ENCODE data around the gene SLC6A6. TPM values are rescaled to one million over a fixed set of nuclear protein-coding genes. Genes with fewer than 3 reads are reported as not detected.

The SLC6A6 gene
- total and polyA plus RNA-seq, 4 donors = 0.92 to 7.2 (median 2.9) TPM

- Histone ChIP-seq H3K27ac (ENCODE audit: low read depth in 1 of 2, low read length in 2 of 2) (no peak overlapping the region), H3K4me1 (ENCODE audit: control insufficient read depth in 4 of 4, insufficient read depth in 4 of 4, low read length in 3 of 4) (peaks cover 2 to 12% (median 7%) of the 10 kb centered on the region in 4 donors), H3K9me3 (ENCODE audit: control insufficient read depth in 4 of 4, low read length in 3 of 4) (no peaks in the 10 kb centered on the region), H3K9ac (ENCODE audit: low read depth in 1 of 2, low read length in 2 of 2) (no peak overlapping the region), H3K27me3 (ENCODE audit: control insufficient read depth in 4 of 4, insufficient read depth in 4 of 4, low read length in 3 of 4) (peaks cover 0 to 4% (median 2%) of the 10 kb centered on the region in 4 donors), H3K36me3 (ENCODE audit: control insufficient read depth in 4 of 4, insufficient read depth in 3 of 4, low read depth in 1 of 4, low read length in 3 of 4) (no peaks in the 10 kb centered on the region), H3K4me3 (ENCODE audit: low read depth in 1 of 3, low read length in 3 of 3) (no peak overlapping the region)
- TF ChIP-seq, protein P1, sequence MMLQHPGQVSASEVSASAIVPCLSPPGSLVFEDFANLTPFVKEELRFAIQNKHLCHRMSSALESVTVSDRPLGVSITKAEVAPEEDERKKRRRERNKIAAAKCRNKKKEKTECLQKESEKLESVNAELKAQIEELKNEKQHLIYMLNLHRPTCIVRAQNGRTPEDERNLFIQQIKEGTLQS (IDR thresholded peaks at IDR 0.05) = no peak
- TF ChIP-seq FOXA1 (IDR thresholded peaks at IDR 0.05) (no peak), HNF4A (conservative IDR thresholded peaks at IDR 0.05) (no peak)
- TF ChIP-seq, protein P2, sequence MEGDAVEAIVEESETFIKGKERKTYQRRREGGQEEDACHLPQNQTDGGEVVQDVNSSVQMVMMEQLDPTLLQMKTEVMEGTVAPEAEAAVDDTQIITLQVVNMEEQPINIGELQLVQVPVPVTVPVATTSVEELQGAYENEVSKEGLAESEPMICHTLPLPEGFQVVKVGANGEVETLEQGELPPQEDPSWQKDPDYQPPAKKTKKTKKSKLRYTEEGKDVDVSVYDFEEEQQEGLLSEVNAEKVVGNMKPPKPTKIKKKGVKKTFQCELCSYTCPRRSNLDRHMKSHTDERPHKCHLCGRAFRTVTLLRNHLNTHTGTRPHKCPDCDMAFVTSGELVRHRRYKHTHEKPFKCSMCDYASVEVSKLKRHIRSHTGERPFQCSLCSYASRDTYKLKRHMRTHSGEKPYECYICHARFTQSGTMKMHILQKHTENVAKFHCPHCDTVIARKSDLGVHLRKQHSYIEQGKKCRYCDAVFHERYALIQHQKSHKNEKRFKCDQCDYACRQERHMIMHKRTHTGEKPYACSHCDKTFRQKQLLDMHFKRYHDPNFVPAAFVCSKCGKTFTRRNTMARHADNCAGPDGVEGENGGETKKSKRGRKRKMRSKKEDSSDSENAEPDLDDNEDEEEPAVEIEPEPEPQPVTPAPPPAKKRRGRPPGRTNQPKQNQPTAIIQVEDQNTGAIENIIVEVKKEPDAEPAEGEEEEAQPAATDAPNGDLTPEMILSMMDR (IDR thresholded peaks at IDR 0.05; ENCODE audit: low read depth, low read length, missing input control) = no peak
- 92% methylated on average over 10 of the region's 10 CpGs for WGBS
- no peak for DNase-seq (ENCODE audit: low spot score)
Measured at GRCh38 chr3:14368146-14368545, 34.3 kb upstream of the SLC6A6 start.

DNA sequence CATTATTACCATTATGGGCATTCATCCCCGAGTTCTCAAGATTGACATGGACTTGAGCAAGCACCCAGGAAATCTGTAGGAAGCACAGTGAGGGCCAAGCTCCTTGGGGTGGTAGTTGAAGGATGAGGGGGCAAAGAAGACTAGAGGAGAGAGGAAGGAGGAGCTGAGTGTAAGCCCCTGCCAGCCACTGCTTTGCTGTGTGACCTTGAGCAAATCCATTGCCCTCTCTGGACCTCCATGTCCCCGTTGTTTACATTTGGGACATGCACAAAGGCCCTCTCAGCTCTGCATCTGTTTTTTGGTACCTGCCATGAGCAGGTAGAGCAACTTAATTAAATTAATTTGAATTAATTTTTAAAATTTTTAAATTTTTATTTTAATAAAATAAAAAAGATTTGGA lies 33.5 kb upstream of the SLC6A6 start:
- no peak overlapping the region for H3K9ac ChIP-seq (ENCODE audit: low read depth in 1 of 2, low read length in 2 of 2)
- H3K4me1 ChIP-seq (ENCODE audit: control insufficient read depth in 4 of 4, insufficient read depth in 4 of 4, low read length in 3 of 4) = peaks cover 2 to 12% (median 7%) of the 10 kb centered on the region in 4 donors
- no peak for DNase-seq (ENCODE audit: low spot score)

DNA sequence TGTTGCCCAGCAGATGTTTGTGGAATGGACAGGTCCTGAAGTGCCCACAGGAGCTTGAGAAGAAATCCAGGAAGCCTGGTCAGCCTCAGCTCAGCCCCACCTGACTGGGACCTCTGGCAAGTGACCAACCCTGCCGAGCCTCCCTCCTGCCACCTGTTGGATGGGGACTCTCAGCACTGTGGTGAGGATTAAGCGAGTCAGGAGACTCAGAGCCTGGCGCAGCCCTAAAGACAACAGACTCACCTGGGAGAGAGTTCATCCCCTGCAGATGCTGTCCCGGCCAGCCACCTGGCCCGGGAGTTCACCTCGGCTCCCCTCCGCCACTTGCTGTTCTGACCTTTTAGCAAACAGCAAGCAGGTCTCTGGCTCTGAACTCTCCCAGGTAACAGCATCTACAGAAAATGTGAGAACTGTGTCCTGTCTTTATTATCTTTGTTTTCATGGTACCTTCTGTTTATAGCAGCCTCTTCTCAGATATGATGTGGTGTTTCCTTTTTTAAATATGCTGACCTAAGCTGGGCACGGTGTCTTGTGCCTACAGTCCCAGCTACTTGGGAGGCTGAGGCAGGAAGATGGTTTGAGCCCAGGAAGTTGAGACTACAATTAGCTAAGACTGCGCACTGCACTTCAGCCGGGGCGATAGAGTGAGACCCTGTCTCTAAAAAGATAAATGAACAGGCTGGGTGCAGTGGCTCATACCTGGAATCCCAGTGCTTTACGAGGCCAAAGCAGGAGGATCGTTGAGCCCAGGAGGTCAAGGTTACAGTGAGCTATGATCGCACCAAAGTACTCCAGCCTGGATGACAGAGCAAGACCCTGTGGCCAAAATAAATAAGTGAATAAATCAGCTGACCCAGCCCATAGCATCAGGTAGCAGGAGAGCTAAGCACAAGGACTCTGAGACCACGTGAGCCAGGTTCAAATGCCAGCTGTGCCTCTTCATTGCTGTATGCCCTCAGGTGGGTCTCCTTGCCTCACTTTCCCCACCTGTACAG lies 32.4 kb upstream of the SLC6A6 start:
- 40% methylated on average over 15 of the region's 15 CpGs for WGBS
- DNase-seq (ENCODE audit: low spot score) = no peak
- TF ChIP-seq FOXA2 (IDR thresholded peaks at IDR 0.05) (peak; percentile 32), RXRA (IDR thresholded peaks at IDR 0.05) (peak in 1 of 2 donors; percentile 53), RAD21 (IDR thresholded peaks at IDR 0.05) (peak in 1 of 2 donors; percentile 28), ZBTB33 (IDR thresholded peaks at IDR 0.05) (no peak), HNF4A (conservative IDR thresholded peaks at IDR 0.05) (peak in 1 of 2 donors; percentile 38)
- TF ChIP-seq, protein P1 (IDR thresholded peaks at IDR 0.05) = no peak
- TF ChIP-seq, protein P3, sequence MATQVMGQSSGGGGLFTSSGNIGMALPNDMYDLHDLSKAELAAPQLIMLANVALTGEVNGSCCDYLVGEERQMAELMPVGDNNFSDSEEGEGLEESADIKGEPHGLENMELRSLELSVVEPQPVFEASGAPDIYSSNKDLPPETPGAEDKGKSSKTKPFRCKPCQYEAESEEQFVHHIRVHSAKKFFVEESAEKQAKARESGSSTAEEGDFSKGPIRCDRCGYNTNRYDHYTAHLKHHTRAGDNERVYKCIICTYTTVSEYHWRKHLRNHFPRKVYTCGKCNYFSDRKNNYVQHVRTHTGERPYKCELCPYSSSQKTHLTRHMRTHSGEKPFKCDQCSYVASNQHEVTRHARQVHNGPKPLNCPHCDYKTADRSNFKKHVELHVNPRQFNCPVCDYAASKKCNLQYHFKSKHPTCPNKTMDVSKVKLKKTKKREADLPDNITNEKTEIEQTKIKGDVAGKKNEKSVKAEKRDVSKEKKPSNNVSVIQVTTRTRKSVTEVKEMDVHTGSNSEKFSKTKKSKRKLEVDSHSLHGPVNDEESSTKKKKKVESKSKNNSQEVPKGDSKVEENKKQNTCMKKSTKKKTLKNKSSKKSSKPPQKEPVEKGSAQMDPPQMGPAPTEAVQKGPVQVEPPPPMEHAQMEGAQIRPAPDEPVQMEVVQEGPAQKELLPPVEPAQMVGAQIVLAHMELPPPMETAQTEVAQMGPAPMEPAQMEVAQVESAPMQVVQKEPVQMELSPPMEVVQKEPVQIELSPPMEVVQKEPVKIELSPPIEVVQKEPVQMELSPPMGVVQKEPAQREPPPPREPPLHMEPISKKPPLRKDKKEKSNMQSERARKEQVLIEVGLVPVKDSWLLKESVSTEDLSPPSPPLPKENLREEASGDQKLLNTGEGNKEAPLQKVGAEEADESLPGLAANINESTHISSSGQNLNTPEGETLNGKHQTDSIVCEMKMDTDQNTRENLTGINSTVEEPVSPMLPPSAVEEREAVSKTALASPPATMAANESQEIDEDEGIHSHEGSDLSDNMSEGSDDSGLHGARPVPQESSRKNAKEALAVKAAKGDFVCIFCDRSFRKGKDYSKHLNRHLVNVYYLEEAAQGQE (IDR thresholded peaks at IDR 0.05) = no peak

More for the DNA sequence above, 33.5 kb upstream of the SLC6A6 start:
- Histone ChIP-seq H3K27ac (ENCODE audit: low read depth in 1 of 2, low read length in 2 of 2) (no peak overlapping the region), H3K36me3 (ENCODE audit: control insufficient read depth in 4 of 4, insufficient read depth in 3 of 4, low read depth in 1 of 4, low read length in 3 of 4) (no peaks in the 10 kb centered on the region), H3K9me3 (ENCODE audit: control insufficient read depth in 4 of 4, low read length in 3 of 4) (no peaks in the 10 kb centered on the region), H3K27me3 (ENCODE audit: control insufficient read depth in 4 of 4, insufficient read depth in 4 of 4, low read length in 3 of 4) (peaks cover 0 to 4% (median 1%) of the 10 kb centered on the region in 4 donors), H3K4me3 (ENCODE audit: low read depth in 1 of 3, low read length in 3 of 3) (no peak overlapping the region)
- TF ChIP-seq RAD21 (IDR thresholded peaks at IDR 0.05) (no peak), HNF4G (IDR thresholded peaks at IDR 0.05) (no peak), JUND (IDR thresholded peaks at IDR 0.05) (no peak), EGR1 (IDR thresholded peaks at IDR 0.05; ENCODE audit: low read depth in 2 of 2) (no peak), YY1 (IDR thresholded peaks at IDR 0.05) (no peak)
- TF ChIP-seq, protein P2 (IDR thresholded peaks at IDR 0.05; ENCODE audit: low read depth, low read length, missing input control) = no peak
- TF ChIP-seq, protein P1 (IDR thresholded peaks at IDR 0.05) = no peak
- 87% methylated on average over 2 of the region's 2 CpGs for WGBS

More for the DNA sequence above, 32.4 kb upstream of the SLC6A6 start:
- no peak overlapping the region for H3K9ac ChIP-seq (ENCODE audit: low read depth in 1 of 2, low read length in 2 of 2)
- H3K4me1 ChIP-seq (ENCODE audit: control insufficient read depth in 4 of 4, insufficient read depth in 4 of 4, low read length in 3 of 4) = peaks cover 0 to 6% (median 1%) of the 10 kb centered on the region in 4 donors
- no peaks in the 10 kb centered on the region for H3K36me3 ChIP-seq (ENCODE audit: control insufficient read depth in 4 of 4, insufficient read depth in 3 of 4, low read depth in 1 of 4, low read length in 3 of 4)
- H3K9me3 ChIP-seq (ENCODE audit: control insufficient read depth in 4 of 4, low read length in 3 of 4) = no peaks in the 10 kb centered on the region
- H3K27ac ChIP-seq (ENCODE audit: low read depth in 1 of 2, low read length in 2 of 2) = no peak overlapping the region
- peaks cover 0 to 4% (median 1%) of the 10 kb centered on the region in 4 donors for H3K27me3 ChIP-seq (ENCODE audit: control insufficient read depth in 4 of 4, insufficient read depth in 4 of 4, low read length in 3 of 4)
- no peak overlapping the region for H3K4me3 ChIP-seq (ENCODE audit: low read depth in 1 of 3, low read length in 3 of 3)

Data from liver (tissue), 9 donors.